HepG2 (cell line): Measurements from ENCODE around the gene COQ8A. TPM values are rescaled to one million over a fixed set of nuclear protein-coding genes. Genes with fewer than 3 reads are reported as not detected.

ENCODE experiments used
- FOXP4 ChIP-seq: sonication (generic); formaldehyde crosslinking; IDR thresholded peaks from 2 replicates; pipeline ENCODE4 v1.4.0; 2020; ENCODE audit warnings: missing genetic modification reagents
- GLI4 ChIP-seq: sonication (generic); formaldehyde crosslinking; IDR thresholded peaks from 2 replicates; pipeline ENCODE4 v1.5.1; 2020; ENCODE audit warnings: missing genetic modification reagents, mild to moderate bottlenecking, moderate library complexity, borderline replicate concordance
- MXD4 ChIP-seq: IDR thresholded peaks from 2 replicates; pipeline ENCODE4 v1.6.1; 2016; ENCODE audit warnings: mild to moderate bottlenecking, missing biosample characterization, missing genetic modification reagents
- PRDM4 ChIP-seq: sonication (generic); formaldehyde crosslinking; IDR thresholded peaks from 2 replicates; pipeline ENCODE4 v1.9.0; 2021; ENCODE audit warnings: missing genetic modification reagents, borderline replicate concordance
- ZC3H4 ChIP-seq: sonication (generic); formaldehyde crosslinking; IDR thresholded peaks from 2 replicates; pipeline ENCODE4 v1.4.0; 2020; ENCODE audit warnings: missing genetic modification reagents, borderline replicate concordance
- ZNF12 ChIP-seq: sonication (generic); formaldehyde crosslinking; IDR thresholded peaks from 2 replicates; pipeline ENCODE4 v1.5.0; 2020; ENCODE audit warnings: missing genetic modification reagents
- ZNF235 ChIP-seq: sonication (generic); formaldehyde crosslinking; IDR thresholded peaks from 2 replicates; pipeline ENCODE4 v1.8.1; 2023; ENCODE audit warnings: mild to moderate bottlenecking, missing genetic modification reagents, borderline replicate concordance
- polyA plus RNA-seq, 8 experiments: library from polyadenylated mRNA; depleted of rRNA in 3 of 8; stranded (reverse) in 7 of 8; unstranded in 1 of 8; fragments of >200 nt; fragmentation: Illumina TruSeq in 4 of 8; extraction: Trizol in 4 of 8; gene quantifications; 2 replicates each; pipeline versions ENCODE4 v1.2.1 to v1.2.3, GENCODE V29; 2011 to 2016; ENCODE audit warnings: low read depth in 4 of 8, missing spikeins in 1 of 8, mixed read lengths in 1 of 8; ENCODE audit not compliant: insufficient read depth in 1 of 8
- total RNA-seq, 5 experiments: library from RNA; depleted of rRNA; stranded (reverse); fragments of >200 nt; fragmentation: Illumina TruSeq; extraction: Trizol; gene quantifications; 2 replicates each; pipeline ENCODE4 v1.2.3, GENCODE V29; 2016; ENCODE audit warnings: low read depth in 1 of 5
- TF ChIP-seq, protein P1 (sequence below): sonication (generic); formaldehyde crosslinking; IDR thresholded peaks from one replicate; pipeline ENCODE4 v1.5.1; 2020; ENCODE audit warnings: mild to moderate bottlenecking, missing genetic modification reagents; ENCODE audit errors: not compliant biosample characterization
- TF ChIP-seq, protein P2 (sequence below): sonication (generic); formaldehyde crosslinking; IDR thresholded peaks from 2 replicates; pipeline ENCODE4 v1.4.0; 2020; ENCODE audit warnings: missing genetic modification reagents
- TF ChIP-seq, protein P3 (sequence below): sonication (generic); formaldehyde crosslinking; IDR thresholded peaks from 2 replicates; pipeline ENCODE4 v1.5.0; 2020; ENCODE audit warnings: mild to moderate bottlenecking, missing genetic modification reagents

The COQ8A gene
- total and polyA plus RNA-seq, 2 of the 13 experiments (the other 11 are each of a cell fraction or from before 2014, with no cell fraction given), result 60.4 to 88.7 TPM

DNA sequence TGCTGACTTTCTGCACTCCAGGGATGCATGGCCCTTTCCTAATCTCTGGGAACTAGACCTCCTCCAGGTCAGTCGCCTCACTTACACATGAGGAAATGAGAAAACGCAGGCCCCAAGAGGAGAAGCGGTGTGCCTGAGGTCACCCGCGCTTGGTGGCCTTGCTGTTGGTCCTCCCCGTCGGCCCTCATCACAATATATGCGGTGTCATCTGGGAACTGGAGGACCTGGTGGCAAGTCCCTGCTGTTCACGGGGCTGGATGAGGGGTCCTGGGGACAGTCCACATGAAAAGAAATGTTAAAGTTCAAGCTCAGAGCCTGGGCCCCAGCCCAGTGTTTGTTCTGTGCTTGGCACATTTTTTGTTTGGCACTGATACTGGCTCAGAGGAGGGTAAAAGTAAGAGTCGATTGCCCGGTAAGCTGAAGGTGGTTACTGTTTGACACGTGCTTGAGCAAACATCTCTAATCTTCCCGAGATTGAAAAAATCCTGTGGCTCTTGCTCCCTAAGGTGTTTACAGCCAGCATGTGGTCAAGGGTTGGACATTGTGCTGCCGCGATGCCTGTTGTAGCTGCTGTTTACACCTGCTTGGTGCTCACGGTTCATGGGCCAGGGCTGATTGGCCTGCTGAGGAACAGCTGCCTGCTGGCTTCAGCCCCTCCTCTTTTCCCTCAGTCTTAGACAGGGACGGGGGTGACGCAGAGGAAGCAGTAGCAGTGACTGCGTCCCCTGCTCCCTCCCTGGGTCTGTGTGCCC lies 5.2 kb downstream of the COQ8A start (continued):
- TF ChIP-seq FOXP4 (peak; percentile 95), PRDM4 (no peak), ZNF12 (CRISPR knock-in tag) (peak; percentile 95), MXD4 (CRISPR knock-in tag) (peak; percentile 77; the same call in 1 of the 2 replicates), ZNF235 (CRISPR knock-in tag) (no peak), GLI4 (CRISPR knock-in tag) (no peak), ZC3H4 (CRISPR knock-in tag) (no peak)
- TF ChIP-seq, protein P1, sequence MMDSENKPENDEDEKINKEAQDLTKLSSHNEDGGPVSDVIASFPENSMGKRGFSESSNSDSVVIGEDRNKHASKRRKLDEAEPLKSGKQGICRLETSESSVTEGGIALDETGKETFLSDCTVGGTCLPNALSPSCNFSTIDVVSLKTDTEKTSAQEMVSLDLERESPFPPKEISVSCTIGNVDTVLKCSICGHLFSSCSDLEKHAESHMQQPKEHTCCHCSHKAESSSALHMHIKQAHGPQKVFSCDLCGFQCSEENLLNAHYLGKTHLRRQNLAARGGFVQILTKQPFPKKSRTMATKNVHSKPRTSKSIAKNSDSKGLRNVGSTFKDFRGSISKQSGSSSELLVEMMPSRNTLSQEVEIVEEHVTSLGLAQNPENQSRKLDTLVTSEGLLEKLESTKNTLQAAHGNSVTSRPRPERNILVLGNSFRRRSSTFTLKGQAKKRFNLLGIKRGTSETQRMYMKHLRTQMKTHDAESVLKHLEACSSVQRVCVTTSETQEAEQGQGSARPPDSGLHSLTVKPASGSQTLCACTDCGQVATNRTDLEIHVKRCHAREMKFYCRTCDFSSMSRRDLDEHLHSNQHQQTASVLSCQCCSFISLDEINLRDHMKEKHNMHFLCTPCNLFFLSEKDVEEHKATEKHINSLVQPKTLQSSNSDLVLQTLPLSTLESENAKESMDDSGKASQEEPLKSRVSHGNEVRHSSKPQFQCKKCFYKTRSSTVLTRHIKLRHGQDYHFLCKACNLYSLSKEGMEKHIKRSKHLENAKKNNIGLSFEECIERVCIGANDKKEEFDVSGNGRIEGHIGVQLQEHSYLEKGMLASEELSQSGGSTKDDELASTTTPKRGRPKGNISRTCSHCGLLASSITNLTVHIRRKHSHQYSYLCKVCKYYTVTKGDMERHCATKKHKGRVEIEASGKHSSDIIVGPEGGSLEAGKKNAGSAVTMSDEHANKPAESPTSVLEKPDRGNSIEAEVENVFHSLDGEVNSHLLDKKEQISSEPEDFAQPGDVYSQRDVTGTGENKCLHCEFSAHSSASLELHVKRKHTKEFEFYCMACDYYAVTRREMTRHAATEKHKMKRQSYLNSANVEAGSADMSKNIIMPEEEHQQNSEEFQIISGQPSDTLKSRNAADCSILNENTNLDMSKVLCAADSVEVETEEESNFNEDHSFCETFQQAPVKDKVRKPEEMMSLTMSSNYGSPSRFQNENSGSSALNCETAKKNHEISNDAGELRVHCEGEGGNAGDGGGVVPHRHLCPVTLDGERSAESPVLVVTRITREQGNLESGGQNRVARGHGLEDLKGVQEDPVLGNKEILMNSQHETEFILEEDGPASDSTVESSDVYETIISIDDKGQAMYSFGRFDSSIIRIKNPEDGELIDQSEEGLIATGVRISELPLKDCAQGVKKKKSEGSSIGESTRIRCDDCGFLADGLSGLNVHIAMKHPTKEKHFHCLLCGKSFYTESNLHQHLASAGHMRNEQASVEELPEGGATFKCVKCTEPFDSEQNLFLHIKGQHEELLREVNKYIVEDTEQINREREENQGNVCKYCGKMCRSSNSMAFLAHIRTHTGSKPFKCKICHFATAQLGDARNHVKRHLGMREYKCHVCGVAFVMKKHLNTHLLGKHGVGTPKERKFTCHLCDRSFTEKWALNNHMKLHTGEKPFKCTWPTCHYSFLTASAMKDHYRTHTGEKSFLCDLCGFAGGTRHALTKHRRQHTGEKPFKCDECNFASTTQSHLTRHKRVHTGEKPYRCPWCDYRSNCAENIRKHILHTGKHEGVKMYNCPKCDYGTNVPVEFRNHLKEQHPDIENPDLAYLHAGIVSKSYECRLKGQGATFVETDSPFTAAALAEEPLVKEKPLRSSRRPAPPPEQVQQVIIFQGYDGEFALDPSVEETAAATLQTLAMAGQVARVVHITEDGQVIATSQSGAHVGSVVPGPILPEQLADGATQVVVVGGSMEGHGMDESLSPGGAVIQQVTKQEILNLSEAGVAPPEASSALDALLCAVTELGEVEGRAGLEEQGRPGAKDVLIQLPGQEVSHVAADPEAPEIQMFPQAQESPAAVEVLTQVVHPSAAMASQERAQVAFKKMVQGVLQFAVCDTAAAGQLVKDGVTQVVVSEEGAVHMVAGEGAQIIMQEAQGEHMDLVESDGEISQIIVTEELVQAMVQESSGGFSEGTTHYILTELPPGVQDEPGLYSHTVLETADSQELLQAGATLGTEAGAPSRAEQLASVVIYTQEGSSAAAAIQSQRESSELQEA (CRISPR knock-in tag), result no peak
- TF ChIP-seq, protein P2, sequence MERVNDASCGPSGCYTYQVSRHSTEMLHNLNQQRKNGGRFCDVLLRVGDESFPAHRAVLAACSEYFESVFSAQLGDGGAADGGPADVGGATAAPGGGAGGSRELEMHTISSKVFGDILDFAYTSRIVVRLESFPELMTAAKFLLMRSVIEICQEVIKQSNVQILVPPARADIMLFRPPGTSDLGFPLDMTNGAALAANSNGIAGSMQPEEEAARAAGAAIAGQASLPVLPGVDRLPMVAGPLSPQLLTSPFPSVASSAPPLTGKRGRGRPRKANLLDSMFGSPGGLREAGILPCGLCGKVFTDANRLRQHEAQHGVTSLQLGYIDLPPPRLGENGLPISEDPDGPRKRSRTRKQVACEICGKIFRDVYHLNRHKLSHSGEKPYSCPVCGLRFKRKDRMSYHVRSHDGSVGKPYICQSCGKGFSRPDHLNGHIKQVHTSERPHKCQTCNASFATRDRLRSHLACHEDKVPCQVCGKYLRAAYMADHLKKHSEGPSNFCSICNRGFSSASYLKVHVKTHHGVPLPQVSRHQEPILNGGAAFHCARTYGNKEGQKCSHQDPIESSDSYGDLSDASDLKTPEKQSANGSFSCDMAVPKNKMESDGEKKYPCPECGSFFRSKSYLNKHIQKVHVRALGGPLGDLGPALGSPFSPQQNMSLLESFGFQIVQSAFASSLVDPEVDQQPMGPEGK (CRISPR knock-in tag), result peak; percentile 26; the same call in 1 of the 2 replicates
- TF ChIP-seq, protein P3, sequence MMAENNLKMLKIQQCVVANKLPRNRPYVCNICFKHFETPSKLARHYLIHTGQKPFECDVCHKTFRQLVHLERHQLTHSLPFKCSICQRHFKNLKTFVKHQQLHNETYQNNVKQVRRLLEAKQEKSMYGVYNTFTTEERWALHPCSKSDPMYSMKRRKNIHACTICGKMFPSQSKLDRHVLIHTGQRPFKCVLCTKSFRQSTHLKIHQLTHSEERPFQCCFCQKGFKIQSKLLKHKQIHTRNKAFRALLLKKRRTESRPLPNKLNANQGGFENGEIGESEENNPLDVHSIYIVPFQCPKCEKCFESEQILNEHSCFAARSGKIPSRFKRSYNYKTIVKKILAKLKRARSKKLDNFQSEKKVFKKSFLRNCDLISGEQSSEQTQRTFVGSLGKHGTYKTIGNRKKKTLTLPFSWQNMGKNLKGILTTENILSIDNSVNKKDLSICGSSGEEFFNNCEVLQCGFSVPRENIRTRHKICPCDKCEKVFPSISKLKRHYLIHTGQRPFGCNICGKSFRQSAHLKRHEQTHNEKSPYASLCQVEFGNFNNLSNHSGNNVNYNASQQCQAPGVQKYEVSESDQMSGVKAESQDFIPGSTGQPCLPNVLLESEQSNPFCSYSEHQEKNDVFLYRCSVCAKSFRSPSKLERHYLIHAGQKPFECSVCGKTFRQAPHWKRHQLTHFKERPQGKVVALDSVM (CRISPR knock-in tag), result no peak
